K562 (cell line): ENCODE data around the gene AMPD3. TPM values are rescaled to one million over a fixed set of nuclear protein-coding genes. Genes with fewer than 3 reads are reported as not detected.

Source experiments
- ATAC-seq: fragments of 200-7000 bp; cut with Tn5 transposase; 3 replicates; pipeline ENCODE4 v1.9.1; 2020; ENCODE audit warnings: moderate library complexity
- BruUV-seq: library from RNA; stranded (reverse); fragments of 400-500 nt; replicated peaks from 2 replicates; lab custom pipeline; 2021; lab: Mats Ljungman, UMichigan
- CTCF ChIA-PET: fragments of 300-600 bp; formaldehyde crosslinking; extraction: SDS; loops from one replicate; lab custom pipeline; 2021; ENCODE audit warnings: low intra/inter-chr PET ratio; lab: Yijun Ruan, JAX
- POLR2A ChIA-PET: fragments of 300-600, 350-650 bp; sonication (Branson Sonifier 250); formaldehyde crosslinking; extraction: SDS; loops from one replicate; lab custom pipeline; 2021; ENCODE audit warnings: antibody characterized with exemption, inconsistent platforms; lab: Yijun Ruan, JAX
- DNase-seq, 4 experiments: peaks; one replicate each; pipeline versions ENCODE4 v3.0.0 to v3.0.0-alpha.2; 2011 to 2018; ENCODE audit warnings: low spot score in 3 of 4, mixed read lengths in 3 of 4; ENCODE audit errors: extremely low read depth in 1 of 4
- FAIRE-seq: peaks from 2 replicates; lab custom pipeline; 2011; peaks lifted over from hg19 to GRCh38; lab: Jason Lieb, UNC
- H2AFZ ChIP-seq: 2 replicates; pipeline ENCODE4 v1.6.0; 2011; ENCODE audit warnings: low read depth, low read length, control low read depth, inconsistent platforms
- H3K27ac ChIP-seq: fragments of 200-600 bp; 3 replicates; pipeline ENCODE4 v1.8.0; 2011; ENCODE audit warnings: low read depth, mild to moderate bottlenecking, control low read depth, inconsistent platforms, low read length, moderate library complexity, mixed read lengths; ENCODE audit errors: extremely low read depth
- H3K27me3 ChIP-seq, 2 experiments: fragments of 300-600 bp in 1 of 2; 2 replicates in 1 of 2; 3 replicates in 1 of 2; pipeline versions ENCODE4 v1.6.0 to v1.8.0; 2011; ENCODE audit warnings: inconsistent platforms in 2 of 2, low read length in 2 of 2, mild to moderate bottlenecking in 1 of 2, mixed read lengths in 1 of 2, moderate library complexity in 1 of 2; ENCODE audit not compliant: control insufficient read depth in 2 of 2, insufficient read depth in 2 of 2
- H3K36me3 ChIP-seq: fragments of 300-600 bp; 3 replicates; pipeline ENCODE4 v1.8.0; 2011; ENCODE audit warnings: mild to moderate bottlenecking, low read length, inconsistent platforms; ENCODE audit not compliant: control insufficient read depth, insufficient read depth
- H3K4me1 ChIP-seq, 2 experiments: fragments of 200-600 bp in 1 of 2; replicated peaks in 1 of 2; 2 replicates in 1 of 2; 3 replicates in 1 of 2; pipeline versions ENCODE4 v1.5.1 to v1.8.0; 2011; ENCODE audit warnings: inconsistent platforms in 2 of 2, low read length in 2 of 2, mild to moderate bottlenecking in 1 of 2, mixed read lengths in 1 of 2, moderate library complexity in 1 of 2; ENCODE audit not compliant: control insufficient read depth in 2 of 2, insufficient read depth in 2 of 2
- H3K4me2 ChIP-seq: 2 replicates; pipeline ENCODE4 v1.6.1; 2011; ENCODE audit warnings: low read length, control low read depth, inconsistent platforms, mixed read lengths; ENCODE audit not compliant: insufficient read depth
- H3K4me3 ChIP-seq: fragments of 200-600 bp; sonication (generic), shearing (Covaris generic); 2 replicates; pipeline ENCODE4 v1.5.1; 2016; ENCODE audit warnings: control low read depth, inconsistent platforms
- H3K79me2 ChIP-seq: fragments of 200-600 bp; 3 replicates; pipeline ENCODE4 v1.8.0; 2011; ENCODE audit warnings: low read length, inconsistent platforms; ENCODE audit not compliant: control insufficient read depth, insufficient read depth
- H3K9ac ChIP-seq, 2 experiments: 2 replicates each; pipeline versions ENCODE4 v1.6.0 to v1.6.1; 2011; ENCODE audit warnings: low read depth in 2 of 2, low read length in 2 of 2, control low read depth in 1 of 2, inconsistent platforms in 1 of 2, mild to moderate bottlenecking in 1 of 2, mixed read lengths in 1 of 2; ENCODE audit not compliant: insufficient read depth in 1 of 2
- H3K9me1 ChIP-seq: one replicate; pipeline ENCODE4 v1.6.0; 2011; ENCODE audit warnings: inconsistent platforms, mild to moderate bottlenecking, low read length, moderate library complexity; ENCODE audit not compliant: control insufficient read depth, insufficient read depth
- H3K9me3 ChIP-seq: replicated peaks from 2 replicates; pipeline ENCODE4 v1.5.1; 2011; ENCODE audit warnings: low read depth, low read length, inconsistent platforms; ENCODE audit not compliant: control insufficient read depth, insufficient read depth
- H4K20me1 ChIP-seq: replicated peaks from 2 replicates; pipeline ENCODE4 v1.6.1; 2011; ENCODE audit warnings: low read length, inconsistent platforms, mixed read lengths; ENCODE audit not compliant: control insufficient read depth, insufficient read depth
- BRD9 ChIP-seq: fragments of 450-650 bp; IDR thresholded peaks from 2 replicates; pipeline ENCODE4 v1.6.1; 2018; ENCODE audit warnings: low read depth; ENCODE audit not compliant: partially characterized antibody
- FIP1L1 ChIP-seq: fragments of 200-400 bp; formaldehyde crosslinking; IDR thresholded peaks from 2 replicates; pipeline ENCODE4 v1.6.1; 2018; ENCODE audit warnings: mild to moderate bottlenecking, low read depth, low read length; ENCODE audit not compliant: poor library complexity, severe bottlenecking
- FOXK2 ChIP-seq, 2 experiments: fragments of 450-650 bp; IDR thresholded peaks in 1 of 2; conservative IDR thresholded peaks in 1 of 2; 2 replicates each; pipeline ENCODE4 v1.6.1; 2016; ENCODE audit warnings: low read depth in 2 of 2, mild to moderate bottlenecking in 1 of 2
- FOXP4 ChIP-seq: sonication (generic); formaldehyde crosslinking; IDR thresholded peaks from 2 replicates; pipeline ENCODE4 v1.8.0; 2022; ENCODE audit warnings: mild to moderate bottlenecking, missing genetic modification reagents, borderline replicate concordance
- ILK ChIP-seq: fragments of 450-650 bp; IDR thresholded peaks from 2 replicates; pipeline ENCODE4 v1.6.1; 2016; ENCODE audit warnings: missing genetic modification characterization, low read depth, mild to moderate bottlenecking, missing compliant biosample characterization, moderate library complexity, borderline replicate concordance
- NCOA4 ChIP-seq: fragments of 450-650 bp; IDR thresholded peaks from 2 replicates; pipeline ENCODE4 v1.6.1; 2018; ENCODE audit warnings: mild to moderate bottlenecking; ENCODE audit not compliant: partially characterized antibody
- NR2C2 ChIP-seq, 2 experiments: fragments of 200-800 bp in 1 of 2; sonication (Bioruptor generic) in 1 of 2; sonication (generic) in 1 of 2; formaldehyde crosslinking in 1 of 2; IDR thresholded peaks; 2 replicates each; pipeline versions ENCODE4 v1.6.1 to v1.8.0; 2016 to 2022; ENCODE audit warnings: mild to moderate bottlenecking in 1 of 2, missing compliant biosample characterization in 1 of 2, missing genetic modification characterization in 1 of 2, missing genetic modification reagents in 1 of 2
- RHOXF2B ChIP-seq: fragments of 250-450 bp; sonication (Bioruptor Pico); conservative IDR thresholded peaks from 2 replicates; pipeline ENCODE4 v1.5.1; 2021
- TCF7L2 ChIP-seq: fragments of 150-350 bp; IDR thresholded peaks from 2 replicates; pipeline ENCODE4 v1.6.1; 2016; ENCODE audit warnings: low read depth, mild to moderate bottlenecking, low read length, moderate library complexity
- TCFL5 ChIP-seq: fragments of 250-450 bp; sonication (Bioruptor Pico); conservative IDR thresholded peaks from 2 replicates; pipeline ENCODE4 v1.6.1; 2021; ENCODE audit warnings: mild to moderate bottlenecking, moderate library complexity, matching md5 sums
- TRIM24 ChIP-seq, 2 experiments: fragments of 450-650 bp; IDR thresholded peaks; 2 replicates each; pipeline ENCODE4 v1.6.1; 2016
- XRCC5 ChIP-seq: fragments of 200-400 bp; formaldehyde crosslinking; IDR thresholded peaks from 2 replicates; pipeline ENCODE4 v1.6.1; 2017; ENCODE audit warnings: low read depth, mild to moderate bottlenecking, low read length
- ZNF146 ChIP-seq: IDR thresholded peaks from one replicate; pipeline ENCODE4 v1.6.1; 2018; ENCODE audit warnings: missing compliant biosample characterization; ENCODE audit not compliant: unreplicated experiment
- ZNF165 ChIP-seq: fragments of 250-450 bp; sonication (Bioruptor Pico); IDR thresholded peaks from 2 replicates; pipeline ENCODE4 v1.4.0; 2020; ENCODE audit warnings: borderline replicate concordance
- WGBS: fragments of 100-300 bp; shearing (Covaris generic); methylation state at CpG from one replicate; pipeline ENCODE4 v1.1.6; 2016; ENCODE audit warnings: low coverage, mixed read lengths; ENCODE audit not compliant: insufficient coverage; ENCODE audit errors: missing lambda C conversion rate; 5-methylcytosine and 5-hydroxymethylcytosine counted together
- in situ Hi-C: fragments of 300-500 bp; cut with MboI; formaldehyde crosslinking; loops from 4 replicates; pipeline ENCODE4 v1.15.0; 2018; ENCODE audit warnings: inconsistent platforms, mixed read lengths
- intact Hi-C: fragments of 100-400 bp; cut with micrococcal nuclease; formaldehyde crosslinking; loops from 2 replicates; pipeline ENCODE4 v1.14.2; 2022
- polyA plus RNA-seq, 8 experiments: library from polyadenylated mRNA; depleted of rRNA in 4 of 8; stranded (reverse) in 5 of 8; unstranded in 3 of 8; fragments of >200 nt; fragmentation: Nextera tagmentation in 2 of 8; fragmentation: Illumina TruSeq in 1 of 8; extraction: Ambion mirVana in 2 of 8; extraction: Trizol in 1 of 8; gene quantifications; 2 replicates each; pipeline versions ENCODE4 v1.2.1 to v1.2.3, GENCODE V29; 2011 to 2014; ENCODE audit warnings: inconsistent platforms in 1 of 8, missing spikeins in 1 of 8
- total RNA-seq, 7 experiments: library from RNA; depleted of rRNA in 6 of 7; stranded (reverse); fragments of >200 nt in 6 of 7; fragmentation: Illumina TruSeq in 2 of 7; extraction: Trizol in 2 of 7; gene quantifications; 2 replicates each; pipeline versions ENCODE4 v1.2.1 to v1.2.3, GENCODE V29; 2011 to 2021; ENCODE audit warnings: low replicate concordance in 1 of 7
- TF ChIP-seq, protein P1 (sequence below): fragments of 450-650 bp; IDR thresholded peaks from 2 replicates; pipeline ENCODE4 v1.6.1; 2016; ENCODE audit warnings: antibody characterized with exemption
- TF ChIP-seq, protein P2 (sequence below): sonication (generic); formaldehyde crosslinking; IDR thresholded peaks from 2 replicates; pipeline ENCODE4 v1.8.0; 2022; ENCODE audit warnings: mild to moderate bottlenecking, missing genetic modification reagents

AMPD3 gene
- total and polyA plus RNA-seq, 9 of the 15 experiments (the other 6 are each of a cell fraction or from before 2014, with no cell fraction given) = 4.4 to 23.6 (median 11.2) TPM

DNA sequence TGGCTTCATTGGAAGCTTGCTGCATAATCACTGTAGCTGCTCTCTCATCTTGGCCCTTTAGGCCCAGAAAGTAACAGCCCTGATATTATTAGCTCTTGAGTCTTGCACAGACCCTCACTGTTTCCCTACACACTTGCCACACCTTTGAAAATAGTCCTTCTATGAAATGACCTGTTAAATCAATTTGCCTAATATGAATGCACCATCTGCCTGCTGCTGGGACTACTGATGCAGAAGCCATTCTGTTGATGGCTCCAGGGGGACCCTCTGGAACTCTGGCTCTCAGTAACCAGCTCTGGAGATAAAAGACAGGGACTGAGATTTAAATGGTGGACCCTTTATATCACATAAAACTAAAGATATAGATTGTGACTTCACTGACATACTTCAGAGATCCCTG, 14.7 kb upstream of the AMPD3 start (continued):
- TF ChIP-seq FOXK2 (conservative IDR thresholded peaks at IDR 0.05 in 1 of 2, IDR thresholded peaks at IDR 0.05 in 1 of 2; ENCODE audit: low read depth in 2 of 2) = no peak
- no peak for TF ChIP-seq ILK (tag)
- TF ChIP-seq ZNF146 (CRISPR knock-in tag) = no peak
- TF ChIP-seq, protein P1, sequence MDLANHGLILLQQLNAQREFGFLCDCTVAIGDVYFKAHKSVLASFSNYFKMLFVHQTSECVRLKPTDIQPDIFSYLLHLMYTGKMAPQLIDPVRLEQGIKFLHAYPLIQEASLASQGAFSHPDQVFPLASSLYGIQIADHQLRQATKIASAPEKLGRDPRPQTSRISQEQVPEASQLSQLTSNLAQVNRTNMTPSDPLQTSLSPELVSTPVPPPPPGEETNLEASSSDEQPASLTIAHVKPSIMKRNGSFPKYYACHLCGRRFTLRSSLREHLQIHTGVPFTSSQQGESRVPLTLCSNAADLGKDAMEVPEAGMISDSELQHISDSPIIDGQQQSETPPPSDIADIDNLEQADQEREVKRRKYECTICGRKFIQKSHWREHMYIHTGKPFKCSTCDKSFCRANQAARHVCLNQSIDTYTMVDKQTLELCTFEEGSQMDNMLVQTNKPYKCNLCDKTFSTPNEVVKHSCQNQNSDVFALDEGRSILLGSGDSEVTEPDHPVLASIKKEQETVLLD = no peak

DNA sequence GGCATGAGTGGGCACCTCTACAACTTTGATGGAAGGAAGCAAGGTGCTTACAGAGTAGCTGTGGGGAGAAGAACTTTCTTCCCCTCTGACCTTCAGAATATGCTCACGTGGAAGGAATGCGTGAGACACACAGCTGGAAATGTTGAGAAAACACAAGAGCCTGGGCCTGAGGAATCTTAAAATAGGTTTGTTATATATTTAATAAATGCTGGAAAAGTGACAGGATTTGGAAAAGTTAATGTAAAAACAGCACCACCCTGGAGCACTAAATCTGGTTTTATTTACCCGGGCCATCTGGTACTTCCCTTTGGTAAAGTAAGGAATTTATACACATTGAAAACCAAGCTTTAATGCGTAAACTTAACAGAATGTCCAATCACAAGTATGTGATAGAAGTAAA, 14.0 kb upstream of the AMPD3 start:
- H3K27ac ChIP-seq = no peak overlapping the region
- H4K20me1 ChIP-seq = no peaks in the 10 kb centered on the region
- no peak for DNase-seq
- H3K4me3 ChIP-seq = no peak overlapping the region
- intact Hi-C loops = no loop called here
- H3K27me3 ChIP-seq = no peaks in the 10 kb centered on the region
- TF ChIP-seq FOXP4 (CRISPR knock-in tag) (no peak), NR2C2 (CRISPR knock-in tag; IDR thresholded peaks at IDR 0.05) (no peak), NR2C2 (tag; IDR thresholded peaks at IDR 0.05) (no peak), TCF7L2 (no peak), FIP1L1 (no peak), TRIM24 (IDR thresholded peaks at IDR 0.05) (no peak), ZNF165 (CRISPR knock-in tag) (no peak), RHOXF2B (CRISPR knock-in tag) (no peak), TCFL5 (CRISPR knock-in tag) (no peak), NCOA4 (no peak), BRD9 (no peak), XRCC5 (no peak)
- TF ChIP-seq, protein P2, sequence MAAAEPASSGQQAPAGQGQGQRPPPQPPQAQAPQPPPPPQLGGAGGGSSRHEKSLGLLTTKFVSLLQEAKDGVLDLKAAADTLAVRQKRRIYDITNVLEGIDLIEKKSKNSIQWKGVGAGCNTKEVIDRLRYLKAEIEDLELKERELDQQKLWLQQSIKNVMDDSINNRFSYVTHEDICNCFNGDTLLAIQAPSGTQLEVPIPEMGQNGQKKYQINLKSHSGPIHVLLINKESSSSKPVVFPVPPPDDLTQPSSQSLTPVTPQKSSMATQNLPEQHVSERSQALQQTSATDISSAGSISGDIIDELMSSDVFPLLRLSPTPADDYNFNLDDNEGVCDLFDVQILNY = no peak
- no peak for FAIRE-seq
- peaks cover 7 to 14% of the 10 kb centered on the region in 2 experiments for H3K4me1 ChIP-seq
- ATAC-seq = no peak
- H3K79me2 ChIP-seq = no peaks in the 10 kb centered on the region
- no peaks in the 10 kb centered on the region for H3K9me3 ChIP-seq
- 92% methylated on average over 4 of the region's 4 CpGs for WGBS
- no peak overlapping the region for H3K4me2 ChIP-seq
- ChIA-PET POLR2A (interaction anchor here (0.5 to 1.2 kb wide), 2 partner anchors 17 to 22 kb away, joined by 4 to 6 read pairs; no protein-coding TSS in a partner anchor), CTCF (no interaction called here)
- H3K36me3 ChIP-seq = no peaks in the 10 kb centered on the region
- no peak overlapping the region for H2AFZ ChIP-seq
- in situ Hi-C loops = no loop called here
- no TSS peak for BruUV-seq
- H3K9me1 ChIP-seq = no peaks in the 10 kb centered on the region
- H3K9ac ChIP-seq = no peak overlapping the region
